ENCODE data around the gene CHRNB1.

The CHRNB1 gene, protein sequence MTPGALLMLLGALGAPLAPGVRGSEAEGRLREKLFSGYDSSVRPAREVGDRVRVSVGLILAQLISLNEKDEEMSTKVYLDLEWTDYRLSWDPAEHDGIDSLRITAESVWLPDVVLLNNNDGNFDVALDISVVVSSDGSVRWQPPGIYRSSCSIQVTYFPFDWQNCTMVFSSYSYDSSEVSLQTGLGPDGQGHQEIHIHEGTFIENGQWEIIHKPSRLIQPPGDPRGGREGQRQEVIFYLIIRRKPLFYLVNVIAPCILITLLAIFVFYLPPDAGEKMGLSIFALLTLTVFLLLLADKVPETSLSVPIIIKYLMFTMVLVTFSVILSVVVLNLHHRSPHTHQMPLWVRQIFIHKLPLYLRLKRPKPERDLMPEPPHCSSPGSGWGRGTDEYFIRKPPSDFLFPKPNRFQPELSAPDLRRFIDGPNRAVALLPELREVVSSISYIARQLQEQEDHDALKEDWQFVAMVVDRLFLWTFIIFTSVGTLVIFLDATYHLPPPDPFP

DNA sequence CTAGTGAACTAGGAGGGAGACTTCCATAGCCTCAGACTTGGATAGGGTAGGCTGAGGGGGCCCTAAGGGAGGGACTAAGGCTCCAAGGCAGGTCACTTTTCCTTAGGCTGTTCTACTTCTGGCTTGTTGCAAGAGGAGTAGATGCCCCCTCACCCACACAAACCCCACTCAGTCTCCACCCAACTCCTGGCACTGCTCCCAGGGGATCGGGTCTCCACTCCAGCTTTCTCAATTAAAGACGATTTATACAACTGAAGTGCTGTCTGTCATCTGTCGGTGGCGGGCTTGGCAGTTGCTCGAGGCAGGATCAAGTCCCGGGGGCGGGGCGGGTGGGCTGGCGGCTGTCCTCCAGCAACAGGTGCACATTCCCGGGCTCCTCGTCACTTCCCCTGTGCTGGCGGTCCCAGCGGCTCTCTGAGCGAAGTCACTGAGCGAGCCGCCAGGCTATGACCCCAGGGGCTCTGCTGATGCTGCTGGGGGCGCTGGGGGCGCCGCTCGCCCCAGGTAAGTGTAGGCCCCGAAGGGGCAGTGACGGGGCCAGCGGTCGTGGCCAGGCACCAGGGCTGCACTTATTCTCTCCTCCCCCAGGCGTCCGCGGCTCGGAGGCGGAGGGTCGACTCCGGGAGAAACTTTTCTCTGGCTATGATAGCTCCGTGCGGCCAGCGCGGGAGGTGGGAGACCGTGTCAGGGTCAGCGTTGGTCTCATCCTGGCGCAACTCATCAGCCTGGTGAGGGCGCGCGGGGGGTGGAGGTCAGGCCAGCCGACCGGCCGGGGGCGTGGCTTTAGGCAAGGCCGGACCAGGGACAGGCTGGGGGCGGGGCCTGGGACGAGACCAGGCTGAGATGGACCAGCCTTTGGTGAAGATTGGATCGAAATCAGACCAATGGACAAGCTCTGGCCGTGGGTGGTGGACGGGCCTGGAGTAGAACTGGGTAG lies at the start of gene CHRNB1:
CHRNB1 (plus strand) TSS at position 380 of the 937 bp plus-strand sequence; CDS start at position 447, 67 bp downstream.
- no peak for DNase-seq (ENCODE audit: low read depth)

DNA sequence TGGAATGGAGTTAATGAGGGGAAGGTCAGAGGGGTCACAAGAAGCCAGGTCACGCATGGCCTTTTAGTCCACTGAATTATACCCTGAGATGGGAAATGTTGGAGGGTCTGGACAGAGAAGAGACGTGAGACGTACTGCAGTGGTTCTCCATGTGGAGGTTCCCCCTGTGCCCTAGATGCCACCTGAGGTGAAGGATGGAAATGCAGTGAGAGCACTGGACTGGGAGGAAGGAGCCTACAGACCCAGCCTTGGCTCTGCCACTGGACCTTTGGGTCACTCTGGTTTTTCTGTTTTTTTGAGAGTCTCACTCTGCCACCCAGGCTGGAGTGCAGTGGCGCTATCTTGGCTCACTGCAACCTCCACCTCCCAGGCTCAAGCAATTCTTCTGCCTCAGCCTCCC lies 48.7 kb upstream of the CHRNB1 start:
- no peak for DNase-seq (ENCODE audit: low read depth)

DNA sequence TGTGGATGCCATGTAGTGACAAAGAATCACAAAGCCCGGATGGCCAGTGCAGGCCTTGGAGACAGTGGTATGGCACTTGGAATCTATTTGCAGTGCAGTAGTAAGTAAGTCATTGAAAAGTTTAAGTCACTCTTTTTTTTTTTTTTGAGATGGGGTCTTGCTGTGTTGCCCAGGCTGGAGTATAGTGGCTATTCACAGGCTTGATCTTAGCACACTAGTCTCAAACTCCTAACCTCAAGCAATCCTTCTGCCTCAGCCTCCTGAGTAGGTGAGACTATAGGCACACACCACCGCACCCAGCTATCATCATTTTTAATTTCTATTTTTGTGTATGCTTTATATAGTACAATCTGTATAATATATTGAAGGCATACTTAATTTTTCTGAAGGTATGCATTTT lies 46.2 kb upstream of the CHRNB1 start:
- no peak for DNase-seq (ENCODE audit: low read depth)

DNA sequence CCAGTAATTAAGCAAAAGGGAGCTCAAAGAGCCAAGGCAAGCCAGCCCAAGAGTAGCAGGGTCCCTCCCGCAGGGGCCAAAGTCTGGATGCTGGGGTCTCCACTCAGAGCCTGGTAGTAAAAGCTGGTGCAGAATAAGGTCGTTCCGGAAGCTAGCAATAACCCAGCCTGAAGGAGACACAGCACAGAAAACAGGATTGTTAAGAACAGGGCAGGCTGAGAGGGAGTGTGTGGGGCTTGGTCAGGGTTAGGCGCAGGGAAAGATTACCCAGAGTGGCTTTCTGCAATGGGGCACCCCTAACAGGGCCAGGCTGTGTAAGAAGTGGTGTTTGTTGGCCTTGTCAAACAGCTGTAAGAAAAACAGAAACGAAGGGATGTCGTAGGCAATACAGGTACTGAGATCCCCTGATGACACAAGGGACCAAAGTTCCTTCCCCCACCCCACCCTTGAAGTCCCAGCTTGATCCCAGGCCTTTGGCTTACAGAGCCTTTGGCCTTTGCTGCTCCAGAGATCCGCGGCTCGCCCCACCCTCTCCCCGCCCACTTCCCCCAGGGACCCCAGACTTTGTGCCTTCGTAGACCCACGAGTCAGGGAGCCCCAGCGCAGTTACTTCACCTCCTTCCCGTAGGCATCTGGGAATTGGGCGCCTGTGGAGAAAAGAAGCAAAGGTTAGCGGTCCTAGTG lies 41.7 kb upstream of the CHRNB1 start:
- no peak for DNase-seq (ENCODE audit: low read depth)

DNA sequence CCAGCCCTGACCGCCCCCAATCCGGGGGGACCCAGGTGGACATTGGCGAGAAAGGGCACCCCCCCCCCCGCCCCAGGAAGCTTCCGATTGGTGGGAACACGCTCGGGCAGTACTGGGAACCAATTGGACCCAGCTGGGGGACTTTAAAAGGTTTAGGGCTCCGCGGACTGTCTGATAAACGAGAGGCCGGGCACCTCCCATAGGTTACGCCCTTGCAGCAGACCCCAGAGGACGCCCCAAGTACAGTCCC lies 41.2 kb upstream of the CHRNB1 start:
- no peak for DNase-seq (ENCODE audit: low read depth)

DNA sequence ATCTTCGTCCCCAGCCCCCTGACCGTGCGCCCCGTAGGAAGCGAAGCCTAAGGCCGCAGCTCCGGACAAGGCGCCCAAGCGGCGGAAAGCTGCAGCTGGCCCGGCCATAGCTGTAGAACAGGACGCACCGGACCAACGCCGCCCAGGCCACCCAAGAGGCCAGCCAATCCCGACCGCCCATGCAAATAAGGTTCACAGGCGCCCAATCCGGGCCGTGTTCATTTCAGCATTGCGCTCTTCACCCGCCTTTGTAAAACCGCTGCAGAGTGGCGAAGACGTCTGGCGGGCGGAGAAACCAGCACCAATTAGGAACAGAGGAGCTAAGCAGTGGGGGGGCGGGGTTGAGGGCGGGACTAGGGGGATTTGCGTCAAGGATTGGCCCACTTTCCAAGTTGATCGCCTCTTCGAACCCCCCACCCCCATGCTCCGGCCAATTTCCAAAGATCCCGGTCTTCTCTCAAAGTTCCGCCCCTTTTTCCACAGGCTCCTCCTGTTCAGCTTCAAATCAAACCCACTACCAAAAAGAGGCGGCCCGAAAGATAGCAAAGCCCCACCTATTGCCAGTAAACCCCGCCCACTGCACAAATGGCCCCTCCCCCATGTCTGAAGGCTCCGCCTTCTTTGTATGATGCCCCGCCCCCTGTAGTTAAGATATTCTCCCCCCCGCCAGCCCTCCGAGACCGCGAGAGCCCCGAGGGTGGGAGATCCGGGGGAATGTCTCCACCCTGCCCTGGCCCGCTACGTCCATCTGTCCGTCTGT lies 40.7 kb upstream of the CHRNB1 start, which contains the start of gene TMEM256:
TMEM256 (minus strand) TSS at position 121 of the 760 bp plus-strand sequence; CDS start at position 108, 13 bp downstream.
- peak; percentile 82 for DNase-seq (ENCODE audit: low read depth)

DNA sequence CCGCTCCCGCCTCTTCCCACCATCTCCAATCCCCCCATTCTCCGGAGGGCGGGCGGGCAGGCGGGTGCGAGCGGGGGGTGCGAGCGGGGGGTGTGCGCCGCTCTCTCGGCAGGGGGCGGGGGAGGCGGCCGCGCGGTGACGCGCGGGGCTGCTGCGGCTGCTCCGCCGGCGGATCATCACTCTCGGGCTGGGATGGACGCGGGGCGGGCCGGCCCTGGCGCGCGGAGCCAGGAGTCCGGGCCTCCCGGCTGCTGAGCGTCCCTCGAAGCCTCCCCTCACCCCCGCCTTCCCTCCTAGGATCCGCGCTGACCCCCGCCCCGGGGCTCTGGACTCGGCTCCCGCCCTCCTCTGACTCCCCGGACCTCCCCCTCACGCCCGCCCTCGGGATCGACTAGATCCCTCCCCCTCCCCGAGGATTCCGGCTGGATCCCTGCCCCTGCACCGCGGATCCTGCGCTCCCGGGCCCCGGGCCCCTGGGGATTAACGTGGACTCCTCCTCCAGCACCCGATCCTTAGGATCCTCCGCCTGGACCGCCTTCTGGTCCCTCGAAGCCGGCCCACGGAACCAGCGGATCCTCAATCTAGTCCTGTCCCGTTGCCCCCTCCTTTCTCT lies 40.0 kb upstream of the CHRNB1 start:
- DNase-seq (ENCODE audit: low read depth): no peak

DNA sequence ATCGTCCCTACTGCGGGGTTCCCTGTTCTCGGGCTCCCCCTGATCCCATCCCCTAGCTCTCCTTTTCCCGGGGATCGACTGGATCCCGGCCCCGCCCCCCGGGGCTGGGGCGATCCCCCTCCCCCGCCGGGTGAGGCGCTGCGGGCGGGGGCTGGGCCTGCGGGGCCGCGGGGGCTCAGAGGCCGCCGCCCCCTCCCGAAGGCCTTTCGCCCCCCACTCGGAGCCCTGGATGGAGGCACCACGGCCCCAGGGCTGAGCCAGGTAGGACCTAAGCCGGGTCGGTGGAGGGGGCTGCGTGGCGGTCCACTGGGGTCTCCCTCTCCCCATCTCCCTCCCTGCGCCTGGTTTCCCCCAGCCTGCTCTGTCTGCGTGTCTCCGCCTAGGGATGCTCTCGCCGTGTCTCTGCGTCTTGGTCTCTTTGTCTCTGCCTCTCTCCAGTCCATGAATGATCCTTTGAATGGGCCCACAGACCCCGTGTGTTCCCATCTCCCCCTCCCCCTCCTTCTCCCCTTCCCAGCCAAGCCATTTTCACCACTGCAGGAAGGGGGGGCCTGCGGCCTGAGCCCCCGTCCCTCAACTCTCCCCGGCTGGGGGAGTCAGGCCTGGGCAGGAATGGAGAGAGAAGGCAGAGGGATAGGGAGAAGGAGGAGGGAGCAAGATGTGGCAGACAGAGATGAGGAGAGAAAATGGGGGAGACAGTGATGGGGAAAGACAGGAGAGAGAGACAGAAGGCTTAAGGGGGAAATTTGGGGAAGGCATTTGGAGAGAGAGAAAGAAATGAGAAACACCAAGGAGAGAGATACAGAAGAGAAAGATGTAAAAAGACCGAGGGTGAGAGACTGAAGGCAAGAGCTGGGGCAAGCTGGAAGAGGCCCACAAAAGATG lies 39.3 kb upstream of the CHRNB1 start:
- DNase-seq (ENCODE audit: low read depth): no peak

DNA sequence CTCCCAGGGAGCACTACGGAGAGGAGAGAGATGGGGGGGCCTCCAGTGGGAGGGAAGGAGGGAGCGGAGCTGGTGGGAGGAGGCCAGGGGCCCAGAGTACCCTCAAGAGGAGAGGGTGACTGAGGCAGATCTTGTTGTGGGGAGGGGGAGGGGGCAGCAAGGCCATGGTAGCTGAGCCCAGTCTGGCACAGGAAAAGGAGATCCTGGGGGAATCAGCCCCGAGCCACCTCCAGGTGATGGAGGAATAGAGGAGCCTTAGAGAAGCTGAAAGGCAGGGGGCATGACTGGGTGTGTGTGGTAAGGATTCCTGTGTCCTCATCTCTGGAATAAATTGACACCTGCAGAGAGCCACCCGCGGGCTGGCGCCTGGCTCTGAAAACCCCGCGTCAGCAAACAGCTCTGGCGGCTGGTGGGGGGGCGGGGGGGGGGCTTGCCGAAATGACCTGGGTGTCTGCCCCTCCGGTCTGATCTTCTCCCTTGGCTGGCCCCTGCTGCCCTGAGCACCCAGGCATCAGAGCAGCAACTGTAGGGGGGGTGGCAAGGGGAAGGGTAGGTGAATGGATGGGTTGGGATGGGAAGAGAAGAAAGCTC lies 38.5 kb upstream of the CHRNB1 start:
- DNase-seq (ENCODE audit: low read depth): no peak

DNA sequence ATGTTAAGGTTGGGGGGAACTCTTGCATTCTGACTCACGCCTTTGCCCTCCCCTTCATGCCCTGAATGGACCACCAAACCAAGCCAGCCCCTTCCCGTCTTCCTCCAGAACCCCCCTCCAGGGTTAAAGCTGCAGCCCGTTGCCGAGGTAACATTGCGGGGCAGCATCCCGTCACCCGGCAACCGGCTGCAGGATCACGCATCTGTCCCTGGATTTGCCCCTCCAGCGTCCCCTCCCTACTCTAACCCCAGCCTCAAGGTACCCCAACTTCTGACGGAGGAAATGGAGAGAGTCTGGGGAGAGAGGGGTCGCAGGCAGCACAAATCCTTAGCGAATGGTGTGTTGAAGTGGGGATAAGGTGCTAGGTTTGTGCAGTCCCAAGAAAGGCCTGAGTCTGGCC lies 37.8 kb upstream of the CHRNB1 start:
- DNase-seq (ENCODE audit: low read depth): no peak

DNA sequence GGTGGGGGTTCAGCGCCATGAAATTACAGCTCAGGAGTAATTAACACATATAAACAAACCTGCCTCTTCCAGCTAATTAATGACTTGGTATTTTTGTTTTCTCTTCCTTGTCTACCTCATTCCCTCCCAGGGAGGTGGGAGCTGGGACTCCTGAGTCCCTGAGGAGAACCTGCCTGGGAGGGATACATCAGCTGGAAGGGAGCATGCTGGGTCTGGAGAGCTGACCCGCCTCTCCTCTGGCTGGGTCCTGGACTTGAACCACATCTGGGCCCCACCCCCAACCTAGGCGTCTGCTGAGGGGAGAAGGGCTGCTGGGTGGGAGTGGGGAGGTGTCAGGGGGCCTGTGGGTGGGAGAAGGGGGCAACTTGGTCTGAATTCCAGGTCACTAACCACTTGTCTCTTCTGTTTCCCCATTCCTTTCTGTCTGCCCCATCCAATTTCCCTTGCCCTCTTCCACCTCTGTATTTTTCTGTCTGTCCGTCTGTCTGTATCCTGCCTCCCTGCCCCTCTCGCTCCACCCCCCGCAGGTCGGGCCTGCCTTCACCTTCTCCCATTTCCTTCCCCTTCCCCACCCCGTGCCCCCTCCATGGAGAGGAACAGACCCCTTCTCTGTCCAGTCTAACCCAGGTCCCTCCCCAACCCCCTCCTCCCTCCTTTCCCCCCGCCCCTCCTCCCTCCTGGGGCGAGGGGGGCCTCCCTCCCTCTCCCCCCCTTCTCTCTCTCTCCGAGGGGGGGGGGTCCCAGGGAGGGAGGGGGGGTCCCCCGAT lies 37.2 kb upstream of the CHRNB1 start, which contains the start of gene NLGN2:
NLGN2 (plus strand) TSS at position 361 of the 767 bp plus-strand sequence. CDS start 411 bp downstream, outside the sequence.
- DNase-seq (ENCODE audit: low read depth): no peak

DNA sequence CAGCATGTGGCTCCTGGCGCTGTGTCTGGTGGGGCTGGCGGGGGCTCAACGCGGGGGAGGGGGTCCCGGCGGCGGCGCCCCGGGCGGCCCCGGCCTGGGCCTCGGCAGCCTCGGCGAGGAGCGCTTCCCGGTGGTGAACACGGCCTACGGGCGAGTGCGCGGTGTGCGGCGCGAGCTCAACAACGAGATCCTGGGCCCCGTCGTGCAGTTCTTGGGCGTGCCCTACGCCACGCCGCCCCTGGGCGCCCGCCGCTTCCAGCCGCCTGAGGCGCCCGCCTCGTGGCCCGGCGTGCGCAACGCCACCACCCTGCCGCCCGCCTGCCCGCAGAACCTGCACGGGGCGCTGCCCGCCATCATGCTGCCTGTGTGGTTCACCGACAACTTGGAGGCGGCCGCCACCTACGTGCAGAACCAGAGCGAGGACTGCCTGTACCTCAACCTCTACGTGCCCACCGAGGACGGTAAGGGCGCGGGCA lies 36.6 kb upstream of the CHRNB1 start:
- DNase-seq (ENCODE audit: low read depth): no peak

DNA sequence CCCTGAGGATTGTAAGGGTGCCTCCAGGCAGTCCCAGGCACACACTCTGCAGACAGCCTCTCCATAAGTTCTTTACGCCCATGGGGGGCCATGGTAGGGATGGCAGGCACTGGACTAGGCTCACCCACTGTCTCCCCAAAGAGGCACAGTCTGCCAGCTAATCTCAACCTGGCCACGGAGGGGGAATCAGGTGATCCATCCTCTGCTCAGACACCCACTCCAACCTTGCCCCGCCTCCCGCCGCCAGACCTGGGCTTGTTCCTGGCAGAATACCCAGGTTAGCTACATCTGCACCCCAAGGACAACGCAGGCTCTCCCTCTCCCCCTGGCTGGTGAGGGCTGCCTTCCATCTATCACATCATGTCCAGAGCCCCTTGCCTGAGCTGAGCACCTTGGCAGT lies 36.0 kb upstream of the CHRNB1 start:
- no peak for DNase-seq (ENCODE audit: low read depth)

DNA sequence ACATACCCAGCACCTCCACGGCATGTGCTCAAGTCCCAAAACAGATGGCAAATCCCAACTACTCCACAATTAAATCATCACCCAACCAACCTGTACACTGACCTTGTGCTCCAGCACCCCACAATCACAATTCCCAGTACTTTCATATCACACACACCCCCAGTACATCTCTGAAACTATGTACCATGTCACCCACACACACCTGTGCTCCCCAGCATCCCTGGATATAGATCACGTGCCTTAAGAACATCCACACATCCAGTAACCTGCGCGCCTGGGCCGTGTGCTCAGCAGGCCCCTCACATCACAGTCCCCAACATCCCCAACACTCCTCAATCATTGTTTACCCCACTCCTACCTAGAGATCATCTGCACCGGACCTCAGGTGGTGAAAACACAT lies 35.1 kb upstream of the CHRNB1 start:
- DNase-seq (ENCODE audit: low read depth): no peak

DNA sequence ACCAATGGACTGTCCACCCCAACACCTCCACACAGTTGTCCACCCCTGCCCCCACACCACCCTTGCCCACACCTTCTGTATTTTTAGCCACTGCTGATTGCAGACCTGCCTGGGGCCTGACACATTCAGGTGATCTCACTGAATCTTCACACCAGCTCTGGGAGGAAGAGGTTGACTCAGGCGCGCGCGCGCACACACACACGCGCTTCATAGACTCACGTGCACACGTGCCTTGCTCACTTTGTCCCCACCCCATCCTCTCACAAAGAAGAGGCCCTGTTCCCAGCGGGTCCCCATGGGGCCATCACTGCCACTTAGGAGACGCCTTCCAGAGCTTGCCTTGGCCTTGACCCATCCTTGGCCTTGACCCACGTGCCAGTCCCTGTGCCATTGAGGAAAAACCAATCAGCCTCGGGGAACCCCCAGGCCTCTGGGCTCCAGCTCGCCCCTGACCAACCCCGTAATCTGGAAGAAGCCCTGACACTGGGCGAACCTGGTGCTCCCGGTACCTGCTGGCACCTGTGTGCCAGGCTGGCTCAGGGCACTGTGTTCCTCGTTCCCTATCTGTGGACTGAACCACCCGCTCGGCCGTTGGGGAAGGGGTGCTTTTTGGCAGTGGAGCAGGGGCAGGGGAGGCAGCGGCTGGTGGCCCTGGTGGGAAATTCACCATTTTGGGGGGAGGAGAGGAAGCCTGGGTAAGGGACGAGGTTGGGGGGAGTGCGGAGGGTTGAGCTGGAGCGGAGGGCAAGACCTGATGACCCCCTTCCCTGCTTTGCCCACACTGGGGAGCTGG lies 34.0 kb upstream of the CHRNB1 start:
- no peak for DNase-seq (ENCODE audit: low read depth)

DNA sequence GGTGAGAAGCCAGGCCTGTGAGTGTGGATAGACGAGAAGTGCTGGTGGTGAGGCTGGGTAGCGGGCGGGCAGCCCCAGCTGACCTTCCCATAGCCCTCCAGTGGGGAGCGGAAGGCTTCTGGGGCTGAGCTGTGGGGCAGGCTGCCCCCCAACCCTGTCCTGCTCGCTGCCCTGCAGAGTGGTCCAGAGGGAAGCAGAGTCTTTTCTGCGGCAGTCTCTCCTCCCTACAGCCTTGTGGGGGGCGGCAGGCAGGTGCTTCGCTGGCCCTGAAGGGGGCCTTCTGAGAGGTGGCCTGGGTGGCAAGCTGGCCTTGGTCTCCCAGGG lies 33.5 kb upstream of the CHRNB1 start:
- DNase-seq (ENCODE audit: low read depth): no peak

DNA sequence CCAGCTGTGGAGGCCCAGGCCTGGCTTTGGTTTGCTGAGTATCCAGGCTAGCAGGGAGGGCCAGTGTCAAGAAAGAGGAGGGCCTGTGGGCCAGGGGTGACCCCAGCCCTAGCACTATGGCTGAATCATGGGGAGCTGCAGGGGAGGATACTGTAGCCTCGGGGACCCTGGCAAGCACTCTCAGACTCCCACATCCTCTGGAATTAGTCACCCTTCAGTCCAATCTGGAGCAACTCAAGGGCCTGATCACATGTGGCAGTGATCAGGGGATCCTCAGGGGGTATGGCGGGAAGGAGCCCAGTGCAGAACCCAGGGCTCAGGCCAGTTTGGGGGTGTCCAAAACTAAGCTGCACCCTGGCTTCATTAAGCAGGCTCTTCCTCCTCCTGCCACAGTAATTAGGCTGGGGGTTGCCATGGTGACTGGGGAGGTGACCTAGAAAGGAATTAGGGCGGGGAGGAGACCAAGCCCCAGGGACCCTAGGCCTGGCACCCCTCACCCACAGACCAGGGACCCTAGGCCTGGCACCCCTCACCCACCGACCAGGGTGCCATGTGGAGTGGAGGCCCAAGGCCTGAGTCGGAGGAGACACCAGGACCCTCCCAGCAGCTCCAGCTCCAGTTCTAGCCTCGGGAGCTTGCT lies 31.4 kb upstream of the CHRNB1 start:
- no peak for DNase-seq (ENCODE audit: low read depth)

DNA sequence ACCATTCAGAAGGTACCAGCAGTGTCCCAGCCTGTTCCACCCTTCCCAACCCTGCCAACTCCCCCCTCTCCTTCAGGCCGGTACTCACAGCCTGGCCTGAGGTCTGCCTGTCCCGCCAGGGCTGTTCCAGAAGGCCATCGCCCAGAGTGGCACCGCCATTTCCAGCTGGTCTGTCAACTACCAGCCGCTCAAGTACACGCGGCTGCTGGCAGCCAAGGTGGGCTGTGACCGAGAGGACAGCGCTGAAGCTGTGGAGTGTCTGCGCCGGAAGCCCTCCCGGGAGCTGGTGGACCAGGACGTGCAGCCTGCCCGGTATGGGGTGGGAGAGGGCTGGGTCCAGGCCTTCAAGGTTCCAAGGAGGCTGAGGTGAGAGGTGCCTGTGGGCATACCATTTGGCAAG lies 30.0 kb upstream of the CHRNB1 start:
- no peak for DNase-seq (ENCODE audit: low read depth)
